HS-5 (cell line): ENCODE data around the gene OMG.
"Not testable (repeated sequence)": the region's sequence is repeated elsewhere in the genome, so short reads cannot be mapped to it uniquely, and the experiment has no call there.

Source experiments
- DNase-seq: peaks from one replicate; pipeline ENCODE4 v3.0.0-alpha.2; 2012; ENCODE audit warnings: low read depth

OMG gene, protein sequence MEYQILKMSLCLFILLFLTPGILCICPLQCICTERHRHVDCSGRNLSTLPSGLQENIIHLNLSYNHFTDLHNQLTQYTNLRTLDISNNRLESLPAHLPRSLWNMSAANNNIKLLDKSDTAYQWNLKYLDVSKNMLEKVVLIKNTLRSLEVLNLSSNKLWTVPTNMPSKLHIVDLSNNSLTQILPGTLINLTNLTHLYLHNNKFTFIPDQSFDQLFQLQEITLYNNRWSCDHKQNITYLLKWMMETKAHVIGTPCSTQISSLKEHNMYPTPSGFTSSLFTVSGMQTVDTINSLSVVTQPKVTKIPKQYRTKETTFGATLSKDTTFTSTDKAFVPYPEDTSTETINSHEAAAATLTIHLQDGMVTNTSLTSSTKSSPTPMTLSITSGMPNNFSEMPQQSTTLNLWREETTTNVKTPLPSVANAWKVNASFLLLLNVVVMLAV

DNA sequence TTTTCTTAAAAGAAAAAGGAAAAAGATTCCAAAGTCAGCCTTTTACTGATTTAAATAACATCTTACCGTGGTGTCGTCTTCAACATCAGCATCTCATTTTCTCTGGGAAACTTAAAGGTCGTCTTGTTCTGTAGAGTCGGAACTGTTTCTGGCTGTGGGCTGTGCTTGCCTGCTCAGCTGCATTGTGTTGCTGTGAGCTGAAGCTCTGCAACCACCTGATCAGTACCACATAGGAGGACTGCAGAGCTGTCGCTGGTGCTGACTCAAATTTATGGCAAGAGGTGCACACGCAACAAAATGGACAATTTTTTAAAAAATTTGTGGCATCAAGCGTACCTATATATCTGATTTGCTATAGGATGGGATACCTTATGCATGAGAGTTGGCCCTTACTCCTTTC is at the start of gene OMG:
Gene OMG (minus strand): TSS at position 150 of the 400 bp plus-strand sequence. CDS start 908 bp downstream, outside the sequence.
- DNase-seq: no peak

DNA sequence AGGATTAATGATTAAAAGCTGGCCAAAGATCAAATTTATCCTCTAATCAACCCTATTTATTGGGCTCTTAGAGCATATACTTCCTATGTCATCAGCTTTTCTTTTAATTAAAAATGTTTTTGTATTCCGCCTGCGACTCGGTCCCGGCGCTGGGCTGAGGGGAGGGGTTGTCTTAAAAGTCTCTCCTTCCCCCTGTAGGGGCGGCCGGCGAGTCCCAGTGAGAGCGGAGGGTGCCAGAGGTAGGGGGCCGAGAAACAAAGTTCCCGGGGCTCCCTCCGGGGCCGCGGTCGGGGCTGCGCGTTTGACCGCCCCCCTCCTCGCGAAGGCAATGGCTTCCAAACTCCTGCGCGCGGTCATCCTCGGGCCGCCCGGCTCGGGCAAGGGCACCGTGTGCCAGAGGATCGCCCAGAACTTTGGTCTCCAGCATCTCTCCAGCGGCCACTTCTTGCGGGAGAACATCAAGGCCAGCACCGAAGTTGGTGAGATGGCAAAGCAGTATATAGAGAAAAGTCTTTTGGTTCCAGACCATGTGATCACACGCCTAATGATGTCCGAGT is 48.2 kb upstream of the OMG start:
- DNase-seq: not testable (repeated sequence)

DNA sequence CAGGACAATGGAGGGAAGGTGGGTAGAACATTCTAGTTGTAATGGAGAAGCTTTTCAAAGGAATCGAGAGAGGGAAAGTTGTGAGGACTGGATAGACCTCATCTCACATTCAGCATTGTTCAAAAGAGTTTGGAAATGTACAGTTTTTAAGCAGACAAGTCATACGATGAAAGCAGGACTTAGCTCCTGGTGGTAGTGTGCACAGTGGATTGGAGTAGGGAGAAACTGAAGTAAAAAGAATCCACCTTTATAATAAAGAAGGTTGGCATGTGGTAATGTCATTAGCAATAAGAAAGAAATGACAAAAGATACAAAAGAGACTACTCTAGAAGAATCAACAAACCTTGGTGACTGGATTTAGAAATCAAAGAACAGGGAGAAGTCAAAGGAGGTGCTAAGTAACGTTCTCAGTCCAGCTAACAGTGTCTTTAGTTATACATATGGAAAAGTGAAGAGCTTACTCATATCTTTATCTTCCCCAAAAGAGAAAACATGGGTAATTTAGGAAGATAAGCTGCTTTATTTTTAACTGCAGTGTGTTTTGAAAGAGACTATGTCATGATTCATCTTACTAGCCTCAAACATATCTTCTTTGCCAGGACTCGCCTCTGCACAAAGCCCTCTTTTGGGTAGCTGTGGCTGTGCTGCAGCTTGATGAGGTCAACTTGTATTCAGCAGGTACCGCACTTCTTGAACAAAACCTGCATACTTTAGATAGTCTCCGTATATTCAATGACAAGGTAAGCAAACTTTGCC is 43.0 kb upstream of the OMG start:
- DNase-seq: peak; percentile 54

DNA sequence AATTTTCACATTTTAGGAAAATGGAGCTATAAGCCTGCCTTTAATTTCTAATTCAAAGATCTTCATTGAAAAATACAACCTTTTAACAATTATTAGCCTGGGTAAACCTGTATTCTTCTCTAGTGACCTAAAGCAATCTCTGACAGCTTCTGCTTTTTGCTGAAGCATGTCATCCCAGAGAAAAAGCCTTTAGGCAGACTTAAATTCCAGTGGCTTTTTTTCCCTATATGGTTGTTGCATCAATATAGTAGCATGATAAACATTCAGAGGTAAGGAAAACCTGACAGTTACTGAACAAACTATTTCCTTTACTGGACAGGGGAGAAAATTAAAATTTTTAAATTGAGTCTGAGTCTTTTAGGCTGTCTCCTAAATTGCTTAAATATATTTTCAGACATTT is 32.2 kb upstream of the OMG start:
- DNase-seq: no peak

DNA sequence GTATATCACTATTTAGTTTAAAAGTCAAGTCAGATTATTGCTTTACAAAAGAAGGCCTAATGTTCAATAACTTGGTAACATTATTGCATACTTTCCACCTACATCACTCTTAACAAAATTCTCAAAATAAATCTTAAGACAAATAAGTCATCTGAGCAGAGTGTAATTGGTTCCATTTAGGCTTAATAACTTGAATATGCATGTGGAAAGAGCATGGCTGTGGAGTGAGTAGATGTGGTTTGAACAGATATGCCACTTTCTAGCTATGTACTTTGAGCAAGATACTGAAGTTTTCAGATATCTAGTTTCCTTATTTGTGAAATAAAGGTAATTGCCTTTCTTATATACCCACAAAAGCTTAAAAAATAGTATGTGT is 31.1 kb upstream of the OMG start:
- DNase-seq: peak; percentile 61

DNA sequence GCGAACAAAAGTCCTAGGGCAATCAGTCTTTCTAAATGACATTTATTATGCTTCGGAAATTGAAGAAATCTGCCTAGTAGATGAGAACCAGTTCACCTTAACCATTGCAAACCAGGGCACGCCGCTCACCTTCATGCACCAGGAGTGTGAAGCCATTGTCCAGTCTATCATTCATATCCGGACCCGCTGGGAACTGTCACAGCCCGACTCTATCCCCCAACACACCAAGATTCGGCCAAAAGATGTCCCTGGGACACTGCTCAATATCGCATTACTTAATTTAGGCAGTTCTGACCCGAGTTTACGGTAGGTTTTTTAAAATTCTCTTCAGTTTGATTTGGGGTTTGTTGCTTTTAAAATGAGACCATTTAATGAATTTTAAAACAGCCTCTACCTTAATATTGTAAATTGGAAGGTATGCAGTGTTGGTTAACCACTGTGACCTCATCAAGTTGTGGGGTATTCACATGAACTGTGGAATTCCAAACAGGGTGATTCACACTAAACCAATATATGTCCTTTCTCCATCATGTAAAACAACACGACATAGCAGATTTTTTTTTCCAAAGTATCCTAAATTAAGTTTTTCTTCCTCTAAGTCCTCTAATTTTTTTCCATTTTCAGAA is 30.6 kb upstream of the OMG start:
- peak; percentile 87 for DNase-seq

DNA sequence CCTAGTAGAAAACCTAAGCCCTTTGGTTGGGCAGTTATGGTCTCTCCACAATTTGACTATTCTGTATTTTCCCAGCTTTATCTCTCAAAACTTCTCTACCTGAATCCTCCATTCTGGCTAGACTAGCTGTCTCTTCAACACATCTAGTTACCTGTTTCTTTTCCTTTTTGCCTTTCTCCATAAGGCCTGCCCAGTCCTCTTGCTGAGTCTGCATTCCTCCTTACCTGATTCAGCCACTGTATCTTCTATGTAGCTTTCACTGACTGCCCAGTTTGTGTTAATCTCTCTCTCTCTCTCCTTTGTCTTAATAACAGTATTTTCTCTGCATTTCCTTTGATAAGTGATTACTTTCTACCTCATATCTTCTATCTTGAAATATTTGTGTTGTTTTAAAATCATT is 26.5 kb upstream of the OMG start:
- DNase-seq: no peak

DNA sequence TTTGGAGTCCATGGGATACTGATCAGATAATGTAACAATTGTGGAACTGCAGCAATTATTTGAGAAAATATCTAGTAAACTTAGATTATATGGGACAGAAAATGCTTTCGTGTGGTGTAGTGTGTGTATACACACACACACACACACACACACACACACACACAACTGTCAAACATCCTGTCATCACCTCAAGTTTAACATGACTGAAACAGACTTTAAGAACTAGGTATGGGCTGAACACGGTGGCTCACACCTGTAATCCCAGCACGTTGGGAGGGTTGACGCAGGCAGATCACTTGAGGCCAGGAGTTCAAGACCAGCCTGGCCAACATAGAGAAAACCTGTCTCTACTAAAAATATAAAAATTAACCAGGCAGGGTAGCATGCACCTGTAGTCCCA is 24.9 kb upstream of the OMG start:
- no peak for DNase-seq

DNA sequence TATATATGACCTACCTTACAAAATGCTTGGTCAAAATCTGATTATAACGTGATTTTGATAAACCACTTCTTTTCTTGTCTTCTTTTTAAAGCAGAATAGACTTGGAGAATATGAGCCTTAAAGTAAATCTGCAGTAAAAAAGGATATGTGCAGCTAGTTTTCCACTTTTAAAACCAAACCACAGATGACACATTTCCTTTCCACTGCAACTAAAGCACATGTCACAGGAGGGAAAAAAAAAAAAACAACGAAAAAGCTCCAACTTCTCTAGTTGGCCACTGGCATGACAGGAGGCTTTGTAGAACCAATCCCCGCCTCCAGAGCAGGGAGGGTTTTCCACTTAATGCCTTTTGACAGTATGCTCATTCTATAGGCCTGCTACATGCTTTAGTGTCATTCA is 24.4 kb upstream of the OMG start, which contains the start of gene EVI2A:
Gene EVI2A (minus strand): TSS at position 142 of the 400 bp plus-strand sequence. CDS start 2,609 bp downstream, outside the sequence.
- peak; percentile 80 for DNase-seq

DNA sequence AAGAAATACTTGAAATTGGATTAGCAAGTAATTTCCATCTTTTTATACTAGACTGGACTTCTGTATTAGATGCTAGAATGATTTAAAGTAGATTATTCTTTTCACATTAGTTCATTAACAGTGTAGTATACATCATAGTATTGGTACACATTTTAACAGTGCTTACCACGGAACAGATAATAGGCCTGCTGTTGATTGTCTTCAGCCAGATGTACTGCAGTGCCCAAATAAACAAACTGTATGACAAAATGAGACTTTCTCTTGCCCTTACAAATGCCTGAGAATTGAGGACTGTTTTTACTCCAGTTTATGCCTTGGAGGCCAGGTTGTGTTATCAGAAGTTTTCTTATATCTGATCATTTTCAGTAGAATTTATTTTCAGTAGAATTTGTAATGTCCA is 23.8 kb upstream of the OMG start:
- no peak for DNase-seq

DNA sequence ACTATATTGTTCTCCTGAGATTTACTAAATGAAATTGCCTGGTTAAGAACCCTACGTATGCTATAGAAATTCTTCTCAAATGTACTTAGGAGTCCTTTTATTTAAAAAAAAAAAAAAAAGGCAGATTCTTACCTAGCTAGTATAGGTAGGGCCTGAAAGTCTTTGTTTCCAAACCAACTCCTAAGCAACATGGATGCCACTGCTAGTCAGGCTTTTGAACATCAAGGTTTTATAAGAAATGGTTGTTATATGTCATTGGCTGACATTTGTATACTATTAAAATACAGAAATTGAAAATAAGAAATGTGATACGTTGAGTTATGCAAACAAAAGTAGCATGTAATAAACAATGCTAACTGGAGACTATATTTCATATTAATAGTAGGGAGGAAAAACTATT is 23.2 kb upstream of the OMG start:
- no peak for DNase-seq

DNA sequence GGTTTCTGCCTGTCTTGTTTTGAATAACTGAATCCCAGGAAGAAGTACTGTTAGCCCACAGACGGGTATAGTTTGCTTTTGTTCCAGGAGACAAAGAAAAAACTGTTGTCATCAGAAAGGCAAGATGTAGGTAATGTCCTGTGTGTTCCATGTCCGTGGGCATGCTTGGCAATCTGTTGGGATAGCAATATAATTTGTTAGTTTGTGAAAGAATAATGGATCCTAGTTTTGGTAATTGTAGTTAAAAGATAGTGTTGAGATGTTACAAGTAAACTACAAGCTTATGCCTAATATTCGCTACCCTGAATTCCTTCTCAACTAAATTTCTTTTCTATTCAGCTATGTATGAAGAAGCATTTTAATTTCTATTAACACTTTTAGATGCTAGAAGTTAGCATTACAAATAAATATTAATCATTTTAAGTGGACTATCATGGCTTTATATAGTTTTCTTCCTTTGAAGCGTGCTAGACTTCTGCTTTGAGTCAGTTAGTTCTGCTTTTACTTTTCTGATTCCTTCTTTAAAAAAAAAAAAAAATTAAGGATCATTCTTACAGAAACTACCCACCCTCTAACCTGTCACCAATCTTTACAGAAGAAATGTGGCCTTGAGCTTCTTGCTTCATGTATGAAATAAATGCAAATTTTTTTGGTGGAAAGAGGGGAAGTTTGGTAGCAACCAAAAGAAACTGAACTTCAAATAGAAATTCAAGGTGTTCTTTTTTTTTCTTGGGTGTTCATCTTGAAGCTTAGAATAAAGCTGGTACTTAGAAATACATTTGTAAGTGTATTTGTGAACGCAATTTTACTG is 22.0 kb upstream of the OMG start:
- DNase-seq: no peak

DNA sequence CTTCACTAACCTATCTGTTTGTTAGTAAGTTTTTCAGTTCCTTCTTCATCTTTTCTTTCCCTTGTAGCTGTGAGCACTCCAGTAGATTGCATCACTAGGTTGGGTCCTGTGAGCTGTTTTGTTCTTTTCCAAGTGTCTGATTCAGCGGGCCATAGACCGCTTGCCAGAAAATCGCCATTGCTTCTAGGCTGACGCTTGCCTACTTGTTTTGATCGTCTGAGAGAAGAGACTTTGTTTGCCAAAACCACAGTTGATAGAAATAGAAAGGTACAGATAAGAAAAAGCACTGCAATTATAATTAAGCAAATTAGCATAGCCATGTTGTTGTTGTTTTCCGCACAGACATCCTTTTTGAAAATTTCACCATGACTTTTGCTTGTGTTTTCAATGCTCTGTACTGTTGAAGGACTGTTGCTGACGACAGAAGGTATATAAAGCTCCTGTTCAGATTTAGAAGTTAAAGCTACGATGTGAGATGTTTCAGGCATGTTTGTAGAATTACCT is 21.3 kb upstream of the OMG start:
- peak; percentile 32 for DNase-seq

DNA sequence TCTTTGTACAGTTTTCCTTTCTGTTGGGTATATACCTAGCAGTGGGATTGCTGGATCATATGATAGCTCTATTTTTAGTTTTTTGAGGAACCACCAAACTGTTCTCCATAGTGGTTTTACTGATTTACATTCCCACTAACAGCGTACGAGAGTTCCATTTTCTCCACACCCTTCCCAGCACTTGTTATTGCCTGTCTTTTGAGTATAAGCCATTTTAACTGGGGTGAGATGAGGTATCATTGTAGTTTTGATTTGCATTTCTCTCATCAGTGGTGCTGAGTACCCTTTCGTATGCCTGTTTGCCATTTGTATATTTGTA is 17.7 kb upstream of the OMG start:
- no peak for DNase-seq

DNA sequence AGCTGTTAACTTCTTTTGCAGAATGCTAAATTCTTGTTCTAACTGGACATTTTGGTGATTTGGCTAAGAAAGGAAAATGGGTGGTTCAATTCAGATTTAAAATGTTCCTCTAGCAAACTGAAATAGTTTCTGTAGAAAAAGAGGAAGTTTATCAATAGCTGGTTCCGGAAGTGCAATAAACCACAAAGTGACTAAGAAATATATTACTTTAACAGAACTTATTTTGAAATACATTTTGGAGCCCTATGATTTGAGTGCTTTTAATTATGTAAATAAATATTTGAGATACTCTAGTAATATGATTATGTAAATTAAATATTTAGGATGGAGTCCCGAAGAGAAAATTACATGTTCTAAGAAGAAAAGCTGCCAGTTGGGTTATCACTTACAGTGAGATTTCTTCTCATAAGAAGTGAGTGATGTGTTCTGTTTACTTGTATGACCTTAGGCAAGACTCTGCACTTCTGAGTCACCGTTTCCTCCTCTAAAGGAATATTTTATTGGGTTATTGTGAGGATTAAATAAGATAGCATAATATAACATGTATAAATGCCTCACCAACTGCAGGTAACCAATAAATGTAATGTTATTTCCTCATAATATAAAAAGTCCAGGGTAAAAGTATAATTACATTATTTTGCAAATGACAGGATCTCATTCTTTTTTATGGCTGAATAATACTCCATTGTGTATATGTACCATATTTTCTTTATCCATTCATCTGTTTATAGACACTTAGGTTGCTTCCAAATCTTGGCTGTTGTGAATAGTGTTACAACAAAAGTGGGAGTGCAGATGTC is 17.1 kb upstream of the OMG start, which contains the start of gene EVI2B:
Gene EVI2B (minus strand): TSS at position 73 of the 800 bp plus-strand sequence. CDS start 8,445 bp downstream, outside the sequence.
- peak; percentile 65 for DNase-seq

DNA sequence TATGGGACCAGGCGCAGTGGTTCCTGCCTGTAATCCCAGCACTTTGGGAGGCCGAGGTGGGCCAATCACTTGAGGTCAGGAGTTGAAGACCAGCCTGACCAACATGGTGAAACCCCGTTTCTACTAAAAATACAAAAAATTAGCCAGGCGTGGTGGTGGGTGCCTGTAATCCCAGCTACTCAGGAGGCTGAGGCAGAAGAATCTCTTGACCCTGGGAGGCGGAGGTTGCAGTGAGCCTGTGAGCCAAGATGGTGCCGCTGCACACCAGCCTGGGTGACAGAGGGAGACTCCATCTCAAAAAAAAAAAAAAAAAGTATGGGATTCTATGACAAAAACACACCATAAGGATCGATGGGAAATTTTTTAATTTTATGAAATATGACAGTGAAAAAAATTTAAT is 15.2 kb upstream of the OMG start:
- DNase-seq: not testable (repeated sequence)

DNA sequence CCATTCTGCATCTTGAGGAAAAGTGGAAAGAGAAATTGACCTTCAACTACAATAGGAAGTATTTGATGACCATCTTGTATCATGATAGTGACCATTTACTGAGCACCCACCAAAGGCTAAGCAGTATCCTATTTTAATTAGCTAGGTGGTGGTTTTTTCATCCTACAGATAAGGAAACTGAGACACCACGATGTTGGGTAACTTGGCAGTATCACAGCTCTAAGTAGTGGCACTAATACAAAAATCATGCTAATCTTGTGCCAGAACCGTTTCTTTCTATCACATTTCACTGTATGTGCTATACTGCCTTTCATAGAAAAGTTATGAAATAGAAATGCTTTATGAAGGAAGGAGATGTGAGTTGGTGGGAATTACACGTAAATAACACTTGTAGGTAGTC is 14.5 kb upstream of the OMG start:
- no peak for DNase-seq

DNA sequence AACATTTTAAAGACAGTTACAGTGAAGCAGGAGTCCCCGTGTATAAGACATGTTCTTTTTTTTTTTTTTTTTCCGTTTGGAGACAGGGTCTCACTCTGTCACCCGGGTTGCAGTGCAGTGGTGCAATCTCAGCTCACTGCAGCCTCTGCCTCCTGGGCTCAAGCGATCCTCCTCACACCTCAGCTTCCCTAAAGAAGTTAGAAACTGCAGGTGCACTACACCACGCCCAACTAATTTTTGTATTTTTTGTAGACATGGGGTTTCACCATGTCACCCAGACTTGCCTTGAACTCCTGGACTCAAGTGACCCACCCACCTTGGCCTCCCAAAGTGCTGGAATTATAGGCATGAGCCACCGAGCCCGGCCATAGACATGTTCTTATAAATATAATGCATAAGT is 13.8 kb upstream of the OMG start:
- no peak for DNase-seq

DNA sequence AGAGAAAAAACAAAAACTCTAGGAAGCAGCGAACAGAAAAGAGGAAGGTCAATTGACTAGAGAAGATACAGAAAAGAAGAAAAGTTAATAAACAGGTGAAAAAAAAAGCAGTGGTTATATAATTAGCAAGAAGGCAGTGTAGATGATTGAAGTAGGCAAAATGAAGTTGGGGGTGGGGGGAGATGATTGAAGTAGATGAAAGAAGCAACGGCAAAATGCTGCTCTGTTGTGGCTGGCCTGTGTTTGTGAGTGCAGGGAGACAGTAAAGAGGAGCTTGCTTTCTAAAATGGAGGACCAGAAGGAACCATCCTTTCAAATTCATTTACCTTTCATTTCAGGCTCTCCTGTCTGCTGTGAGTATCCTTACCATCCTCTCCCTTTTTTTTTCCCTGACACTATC is 13.2 kb upstream of the OMG start:
- no peak for DNase-seq

DNA sequence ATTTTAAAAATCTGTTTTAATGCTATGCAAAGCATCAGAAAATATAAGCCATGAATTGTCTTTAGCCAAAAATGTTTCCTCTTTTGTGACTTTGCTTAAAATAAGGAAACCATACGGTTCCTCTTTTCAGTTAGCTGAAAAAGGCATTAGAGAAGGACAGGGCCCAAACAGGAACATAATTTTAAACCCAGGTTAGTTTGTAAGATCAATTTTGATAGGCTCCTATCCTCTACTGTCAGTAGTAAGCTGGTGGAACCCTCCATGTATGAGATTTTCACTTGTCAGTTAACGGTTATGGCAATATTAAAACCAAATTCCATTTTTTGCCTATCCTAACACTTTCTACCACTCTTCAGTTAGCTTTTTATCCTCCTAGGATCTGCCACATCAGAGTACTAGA is 12.5 kb upstream of the OMG start:
- no peak for DNase-seq
